Measurements from ENCODE around the gene TAB3. TPM values are rescaled to one million over a fixed set of nuclear protein-coding genes. Genes with fewer than 3 reads are reported as not detected.

The TAB3 gene
- total RNA-seq, 4 donors from 2014 or later: 25.5 to 32.8 (median 28.8) TPM

DNA sequence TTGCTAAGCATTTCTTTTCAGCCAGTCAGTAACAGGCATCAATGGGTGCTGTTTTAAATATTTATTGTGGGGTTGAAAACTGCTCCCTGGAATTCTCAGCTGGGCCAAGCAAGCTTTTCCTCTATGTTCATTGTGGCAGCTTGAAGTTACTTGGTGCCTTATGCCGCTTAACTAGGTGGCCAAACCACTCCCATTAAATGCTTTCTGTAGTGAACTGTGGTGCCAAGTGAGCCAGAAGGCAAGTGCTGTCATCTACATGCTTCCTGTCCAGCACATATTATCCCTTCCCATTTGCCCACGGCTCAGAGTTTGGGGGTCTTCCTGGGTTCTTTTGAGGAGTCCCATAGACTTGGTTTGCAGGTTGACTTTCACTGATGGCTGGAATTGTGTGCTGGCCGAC, 64.8 kb downstream of the TAB3 start:
- TF ChIP-seq, protein P1, sequence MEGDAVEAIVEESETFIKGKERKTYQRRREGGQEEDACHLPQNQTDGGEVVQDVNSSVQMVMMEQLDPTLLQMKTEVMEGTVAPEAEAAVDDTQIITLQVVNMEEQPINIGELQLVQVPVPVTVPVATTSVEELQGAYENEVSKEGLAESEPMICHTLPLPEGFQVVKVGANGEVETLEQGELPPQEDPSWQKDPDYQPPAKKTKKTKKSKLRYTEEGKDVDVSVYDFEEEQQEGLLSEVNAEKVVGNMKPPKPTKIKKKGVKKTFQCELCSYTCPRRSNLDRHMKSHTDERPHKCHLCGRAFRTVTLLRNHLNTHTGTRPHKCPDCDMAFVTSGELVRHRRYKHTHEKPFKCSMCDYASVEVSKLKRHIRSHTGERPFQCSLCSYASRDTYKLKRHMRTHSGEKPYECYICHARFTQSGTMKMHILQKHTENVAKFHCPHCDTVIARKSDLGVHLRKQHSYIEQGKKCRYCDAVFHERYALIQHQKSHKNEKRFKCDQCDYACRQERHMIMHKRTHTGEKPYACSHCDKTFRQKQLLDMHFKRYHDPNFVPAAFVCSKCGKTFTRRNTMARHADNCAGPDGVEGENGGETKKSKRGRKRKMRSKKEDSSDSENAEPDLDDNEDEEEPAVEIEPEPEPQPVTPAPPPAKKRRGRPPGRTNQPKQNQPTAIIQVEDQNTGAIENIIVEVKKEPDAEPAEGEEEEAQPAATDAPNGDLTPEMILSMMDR (IDR thresholded peaks at IDR 0.05; ENCODE audit: low read depth): no peak

DNA sequence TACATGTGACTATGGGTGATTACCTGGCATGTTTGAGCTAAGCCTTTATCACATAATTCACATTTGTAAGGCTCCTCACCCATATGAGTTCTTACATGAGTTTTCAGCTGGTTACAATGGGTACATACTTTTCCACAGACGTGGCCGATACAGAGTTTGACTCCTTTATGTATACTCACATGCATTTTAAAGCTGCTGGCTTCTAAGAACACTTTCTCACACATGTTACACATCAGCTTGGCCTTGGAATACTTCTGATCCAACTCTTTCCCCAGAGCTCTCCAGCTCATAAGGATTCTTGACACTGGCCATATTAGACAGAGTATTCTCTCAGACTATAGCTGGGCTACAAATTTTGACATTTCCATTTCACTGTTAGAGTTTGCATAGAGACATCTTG, 66.3 kb downstream of the TAB3 start:
- TF ChIP-seq, protein P1 (IDR thresholded peaks at IDR 0.05; ENCODE audit: low read depth): no peak

DNA sequence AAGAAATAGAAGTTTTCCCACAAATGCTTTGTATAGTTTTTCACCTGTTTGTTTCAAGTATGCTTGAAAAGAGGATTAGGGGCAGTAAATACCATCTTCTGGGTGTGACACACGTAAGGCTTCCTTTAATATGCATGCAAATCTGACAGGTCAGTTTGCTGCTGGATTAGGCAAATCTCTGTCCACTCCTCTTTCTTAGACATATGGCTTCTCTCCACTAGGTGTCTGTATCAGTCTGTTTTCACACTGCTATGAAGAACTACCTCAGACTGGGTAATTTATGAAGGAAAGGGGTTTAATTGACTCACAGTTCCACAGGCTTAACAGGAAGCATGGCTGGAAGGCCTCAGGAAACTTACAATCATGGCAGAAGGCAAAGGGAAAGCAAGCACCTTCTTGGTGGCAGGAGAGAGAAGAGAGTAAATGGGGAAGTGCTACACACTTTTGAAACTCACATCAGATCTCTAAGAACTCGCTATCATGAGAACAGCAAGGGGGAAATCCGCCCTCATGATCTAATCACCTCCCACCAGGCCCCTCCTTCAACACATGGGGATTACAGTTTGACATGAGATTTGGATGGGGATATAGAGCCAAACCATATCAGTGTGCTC, 66.9 kb downstream of the TAB3 start:
- TF ChIP-seq, protein P1 (IDR thresholded peaks at IDR 0.05; ENCODE audit: low read depth): no peak

DNA sequence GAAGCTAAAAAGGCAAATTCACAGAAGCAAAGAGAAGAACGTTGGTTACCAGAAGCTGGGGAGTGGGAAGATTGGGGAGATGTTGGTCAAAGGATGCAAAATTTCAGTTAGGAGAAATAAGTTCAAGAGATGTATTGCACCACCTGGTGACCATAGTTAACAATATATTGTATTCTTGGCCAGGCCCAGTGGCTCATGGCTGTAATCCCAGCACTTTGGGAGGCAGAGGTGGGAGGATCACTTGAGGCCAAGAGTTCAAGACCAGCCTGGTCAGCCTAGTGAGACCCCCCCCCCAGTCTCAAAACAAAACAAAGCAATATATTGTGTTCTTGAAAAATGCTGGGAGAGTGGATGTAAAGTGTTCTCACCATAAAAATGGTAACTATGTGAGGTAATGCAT, 67.9 kb downstream of the TAB3 start:
- TF ChIP-seq, protein P1 (IDR thresholded peaks at IDR 0.05; ENCODE audit: low read depth): no peak

DNA sequence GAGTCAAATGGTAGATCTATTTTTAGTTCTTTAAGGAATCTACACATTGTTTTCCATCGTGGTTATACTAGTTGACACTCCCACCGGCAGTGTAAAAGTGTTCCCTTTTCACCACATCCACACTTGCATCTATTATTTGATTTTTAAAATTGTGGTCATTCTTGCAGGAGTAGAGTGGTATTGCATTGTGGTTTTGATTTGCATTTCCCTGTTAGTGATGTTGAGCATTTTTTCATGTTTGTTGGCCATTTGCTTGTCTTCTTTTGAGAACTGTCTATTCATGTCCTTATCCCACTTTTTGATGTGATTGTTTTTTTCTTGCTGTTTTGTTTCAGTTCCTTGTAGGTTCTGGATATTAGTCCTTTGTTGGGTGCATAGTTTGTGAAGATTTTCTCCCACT, 70.0 kb downstream of the TAB3 start:
- TF ChIP-seq, protein P1 (IDR thresholded peaks at IDR 0.05; ENCODE audit: low read depth): no peak

DNA sequence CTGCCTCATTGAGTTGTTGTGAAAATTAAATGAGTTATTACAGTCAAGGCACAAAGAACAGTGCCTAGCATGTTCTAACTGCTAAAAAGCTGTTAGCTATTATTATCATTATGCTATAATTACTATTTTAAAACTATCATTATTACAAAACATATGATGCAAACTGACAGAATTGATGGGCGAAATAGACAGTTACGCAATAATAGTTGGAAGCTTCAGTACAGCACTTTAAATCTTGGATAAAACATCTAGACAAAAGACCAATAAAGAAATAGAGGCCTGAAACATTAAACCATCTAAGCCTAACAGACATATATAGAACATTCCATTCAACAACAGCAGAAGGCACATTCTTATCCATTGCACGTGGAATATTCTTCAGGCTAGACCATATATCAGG, 73.0 kb downstream of the TAB3 start:
- TF ChIP-seq, protein P1 (IDR thresholded peaks at IDR 0.05; ENCODE audit: low read depth): no peak

DNA sequence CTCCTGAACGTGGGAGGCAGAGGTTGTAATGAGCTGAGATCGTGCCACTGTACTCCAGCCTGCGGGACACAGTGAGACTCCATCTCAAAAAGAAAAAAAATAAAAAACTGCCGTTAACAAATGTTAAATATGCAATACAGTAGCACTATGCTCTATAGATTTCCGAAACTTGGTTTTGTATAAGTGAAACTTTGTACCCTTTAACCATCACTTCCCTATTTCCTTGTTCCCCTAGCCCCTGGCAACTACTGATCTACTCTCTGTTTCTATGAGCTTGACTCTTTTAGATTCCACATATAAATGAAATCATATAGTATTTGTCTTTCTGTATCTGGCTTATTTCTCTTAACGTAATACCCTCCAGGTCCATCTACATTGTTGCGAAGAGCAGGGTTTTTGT, 74.1 kb downstream of the TAB3 start:
- TF ChIP-seq, protein P1 (IDR thresholded peaks at IDR 0.05; ENCODE audit: low read depth): no peak
